ENCODE results near the gene CRYBG3.

CRYBG3 gene

DNA sequence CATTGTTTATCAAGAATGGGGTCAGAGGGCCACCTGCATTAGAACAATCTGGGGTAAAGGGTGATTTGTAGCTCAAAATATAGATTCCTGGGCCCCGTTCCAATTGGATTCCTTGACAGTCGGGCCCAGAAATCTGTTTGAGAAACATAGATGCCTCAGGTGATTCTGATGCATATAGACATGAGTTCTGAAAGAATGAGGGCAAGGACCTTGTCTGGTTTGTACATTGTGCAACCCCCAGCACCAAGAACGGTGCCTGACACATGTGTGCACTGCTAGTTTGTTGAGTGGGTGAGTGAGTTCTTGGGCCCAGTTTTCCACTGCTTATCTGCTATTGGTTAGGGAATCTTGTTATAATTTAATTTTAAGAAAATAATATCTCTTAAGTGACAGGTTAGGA, 16.6 kb downstream of the CRYBG3 start:
- no peak for DNase-seq (ENCODE audit: low read depth in 2 of 2)

GRCh38 chr3:97839944-97840343, 18.1 kb downstream of the CRYBG3 start:
- no peak for DNase-seq (ENCODE audit: low read depth in 2 of 2)

GRCh38 chr3:97841304-97841703, 19.5 kb downstream of the CRYBG3 start:
- no peak for DNase-seq (ENCODE audit: low read depth in 2 of 2)

DNA sequence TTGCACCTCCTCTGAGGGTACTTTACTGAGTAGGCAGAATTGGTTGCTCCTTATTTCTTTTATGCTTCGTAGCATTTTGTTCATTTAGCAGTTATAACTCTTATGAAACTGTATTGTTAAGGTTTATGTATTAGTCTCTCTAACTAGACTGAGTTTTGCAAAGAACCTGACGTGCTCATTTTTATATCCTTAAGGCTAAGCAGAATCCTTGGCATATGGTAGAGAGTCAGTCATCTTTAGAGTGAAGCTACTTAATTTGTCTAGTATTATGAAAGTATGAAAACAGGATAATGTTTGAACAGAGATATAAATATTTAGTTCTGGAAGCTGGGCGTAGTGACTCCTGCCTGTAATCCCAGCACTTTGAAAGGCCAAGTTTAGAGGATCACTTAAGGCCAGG, 20.1 kb downstream of the CRYBG3 start:
- no peak for DNase-seq (ENCODE audit: low read depth in 2 of 2)

DNA sequence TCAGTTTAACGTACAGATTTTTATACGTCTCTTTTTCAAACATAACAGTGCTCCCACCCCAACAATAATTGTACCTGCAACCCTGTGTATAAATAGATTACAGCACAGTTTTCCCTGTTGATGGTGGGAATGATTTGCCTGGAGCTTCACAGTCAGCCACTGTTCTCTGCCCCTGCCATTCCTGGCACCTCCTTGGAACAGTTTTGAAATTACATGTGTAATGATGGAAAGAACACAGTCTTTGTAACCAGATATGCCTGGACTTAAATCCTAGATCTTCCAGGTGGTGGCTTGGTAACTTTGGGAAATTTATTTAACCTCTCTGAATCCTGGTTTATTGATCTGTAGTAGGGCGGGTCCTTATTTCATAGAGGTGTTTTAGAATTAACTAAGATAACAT, 27.0 kb downstream of the CRYBG3 start:
- no peak for DNase-seq (ENCODE audit: low read depth in 2 of 2)

GRCh38 chr3:97857401-97857800, 35.6 kb downstream of the CRYBG3 start:
- DNase-seq (ENCODE audit: low read depth in 2 of 2) = no peak

DNA sequence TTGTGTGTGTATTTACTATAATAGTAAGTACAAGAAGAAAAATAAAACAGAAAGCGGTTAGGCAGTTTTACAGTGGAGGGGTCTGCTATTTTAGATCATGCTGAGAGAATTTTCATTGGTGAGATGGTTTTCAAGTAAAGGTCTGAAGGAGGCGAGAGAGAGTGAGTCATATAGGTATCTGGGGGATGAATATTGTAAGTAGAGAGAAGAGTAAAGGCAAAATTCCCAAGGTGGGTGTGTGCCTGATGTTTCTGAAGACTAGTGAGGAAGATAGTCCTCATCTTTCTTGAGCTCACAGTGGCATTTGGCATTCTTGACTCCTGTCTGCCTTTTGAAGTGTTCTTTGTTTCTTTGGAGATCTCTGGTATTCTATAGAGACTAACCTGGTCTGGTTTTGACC, 38.6 kb downstream of the CRYBG3 start:
- DNase-seq (ENCODE audit: low read depth in 2 of 2) = no peak

DNA sequence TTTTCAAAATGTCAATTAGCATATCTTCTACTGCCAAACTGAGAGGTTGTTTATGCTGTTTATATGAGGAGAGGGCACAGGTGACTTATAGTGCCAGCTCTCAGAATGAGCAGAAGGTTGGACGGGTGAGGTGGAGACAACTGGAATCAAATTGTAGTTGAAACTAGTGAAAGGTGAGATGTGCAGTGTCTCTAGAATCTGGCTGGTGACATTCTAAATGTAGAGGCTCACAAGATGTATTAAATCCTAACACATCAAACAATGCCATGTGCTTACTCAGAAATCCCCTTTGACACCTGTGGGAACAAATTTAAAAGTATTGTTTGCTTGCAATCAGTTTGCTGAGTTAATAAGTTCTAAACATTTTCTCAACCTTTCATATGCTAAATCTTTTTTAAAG, 40.8 kb downstream of the CRYBG3 start:
- DNase-seq (ENCODE audit: low read depth in 2 of 2) = no peak

- DNase-seq (ENCODE audit: low read depth in 2 of 2) = no peak
Observed at GRCh38 chr3:97863031-97863430, 41.2 kb downstream of the CRYBG3 start.

DNA sequence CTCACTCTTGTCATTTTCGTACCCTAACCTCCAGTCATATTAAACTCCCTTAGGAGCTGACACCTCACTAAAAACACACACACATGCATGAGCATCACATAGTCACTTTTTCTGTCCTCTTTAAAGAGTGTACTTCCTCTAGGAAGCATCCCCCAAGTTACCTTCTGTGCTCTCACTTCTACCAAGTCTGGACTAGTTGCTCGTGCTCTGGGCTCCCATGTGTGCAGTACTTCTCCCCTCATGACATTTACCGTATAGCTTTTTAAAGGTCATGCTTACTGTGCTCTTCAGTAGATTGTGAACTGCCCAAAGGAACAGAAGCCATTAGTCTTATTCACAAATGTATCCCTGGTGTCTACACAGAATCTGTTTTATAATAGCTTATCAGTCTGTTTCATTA, 42.0 kb downstream of the CRYBG3 start:
- no peak for DNase-seq (ENCODE audit: low read depth in 2 of 2)

GRCh38 chr3:97871186-97871585, 49.4 kb downstream of the CRYBG3 start:
- DNase-seq (ENCODE audit: low read depth in 2 of 2) = no peak

- DNase-seq (ENCODE audit: low read depth in 2 of 2) = peak in 1 of 2 experiments; percentile 6
Observed at GRCh38 chr3:97871801-97872524, 50.2 kb downstream of the CRYBG3 start.

DNA sequence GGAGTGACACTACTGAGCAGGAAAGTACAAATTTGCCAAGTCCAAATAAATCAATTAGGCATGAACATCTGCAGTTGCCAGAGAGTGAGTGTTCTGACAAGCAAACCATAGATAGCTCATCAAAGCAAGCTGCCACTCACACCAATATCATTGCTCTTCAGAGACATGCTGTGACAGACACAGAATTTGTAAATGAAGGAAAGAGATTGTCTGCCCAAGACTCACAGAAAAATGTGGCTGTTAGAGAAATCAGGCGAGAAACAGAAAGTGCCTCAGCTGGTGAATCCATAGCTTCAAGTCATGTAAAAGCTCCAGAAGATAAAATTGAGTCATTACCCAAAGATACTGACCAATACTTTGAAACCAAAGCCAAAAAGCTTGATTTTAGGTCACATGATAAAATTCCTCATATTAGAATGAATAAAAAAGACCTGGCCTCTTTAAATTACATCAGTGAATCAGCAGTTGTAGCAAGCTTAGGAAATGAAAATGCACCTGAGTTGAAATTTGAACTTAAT, 50.8 kb downstream of the CRYBG3 start:
- no peak for DNase-seq (ENCODE audit: low read depth in 2 of 2)

- no peak for DNase-seq (ENCODE audit: low read depth in 2 of 2)
Observed at GRCh38 chr3:97880267-97880666, 58.5 kb downstream of the CRYBG3 start.

DNA sequence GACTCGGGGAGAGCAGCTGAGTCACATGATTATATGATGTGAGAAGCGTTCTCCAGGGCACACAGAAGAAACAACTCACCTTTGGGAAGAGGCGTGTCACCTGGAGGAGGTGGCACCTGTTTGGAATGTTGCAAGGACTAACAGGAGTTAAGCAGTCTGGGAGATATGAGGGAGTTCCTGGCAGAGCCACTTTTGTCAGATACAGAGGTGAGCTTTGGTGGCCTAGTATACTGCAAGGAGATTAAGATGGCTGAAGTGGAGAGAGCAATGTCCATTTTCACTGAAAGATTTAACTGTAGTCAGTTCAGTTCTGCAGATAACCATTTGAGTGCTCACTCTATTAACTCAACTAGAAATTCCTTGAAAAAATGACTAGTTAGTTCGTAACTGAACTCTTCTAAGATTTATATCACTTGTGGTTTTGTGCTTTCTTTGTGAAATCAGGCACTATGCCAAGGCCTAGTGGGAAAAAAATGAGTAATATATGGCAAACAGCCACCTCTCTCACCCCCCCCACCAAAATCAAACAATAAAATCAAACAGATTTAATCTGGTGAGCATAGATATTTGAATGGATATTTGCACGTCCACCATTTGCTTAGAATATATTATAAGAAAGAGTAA, 61.3 kb downstream of the CRYBG3 start:
- no peak for DNase-seq (ENCODE audit: low read depth in 2 of 2)

DNA sequence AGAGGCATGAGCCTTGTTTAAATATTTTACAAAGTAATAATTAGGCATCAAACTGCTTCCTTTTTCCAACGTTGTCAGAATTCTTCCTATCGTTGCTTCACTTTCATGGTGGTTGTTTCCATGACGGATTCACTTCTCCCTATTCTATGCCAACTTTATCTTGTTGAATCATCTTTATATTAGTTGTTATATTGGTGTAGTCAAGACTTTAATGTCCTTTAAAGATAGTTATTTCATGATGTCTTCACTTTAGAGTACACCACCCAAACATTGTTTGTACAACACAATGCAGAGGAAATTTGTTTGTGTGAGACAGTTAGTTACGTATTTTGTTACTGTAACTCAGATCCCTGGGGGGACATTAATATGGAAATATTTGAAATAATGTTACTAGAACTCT, 61.9 kb downstream of the CRYBG3 start:
- no peak for DNase-seq (ENCODE audit: low read depth in 2 of 2)

DNA sequence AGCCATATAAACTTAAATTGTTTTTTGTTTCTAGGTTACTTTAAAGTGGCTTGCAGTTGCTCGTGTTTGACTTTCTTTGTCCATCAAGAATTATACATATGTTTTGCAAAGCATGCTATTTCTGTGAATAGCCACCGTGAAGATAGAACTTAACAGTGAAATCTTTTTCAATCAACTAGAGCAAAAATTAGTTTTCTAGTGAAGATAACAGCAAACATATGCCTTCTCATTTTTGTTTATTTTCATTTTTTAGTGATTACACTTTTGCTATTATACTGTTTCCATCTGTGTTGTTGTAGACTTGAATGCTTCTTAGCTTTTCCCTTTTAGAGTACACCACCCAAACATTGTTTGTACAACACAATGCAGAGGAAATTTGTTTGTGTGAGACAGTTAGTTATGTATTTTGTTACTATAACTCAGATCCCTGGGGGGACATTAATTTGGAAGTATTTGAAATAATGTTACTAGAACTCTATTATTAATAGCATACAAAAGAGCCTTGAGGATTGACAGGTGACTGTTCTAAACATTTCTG, 62.8 kb downstream of the CRYBG3 start:
- DNase-seq (ENCODE audit: low read depth in 2 of 2) = no peak

- DNase-seq (ENCODE audit: low read depth in 2 of 2) = no peak
Observed at GRCh38 chr3:97885931-97886824, 64.4 kb downstream of the CRYBG3 start.

- DNase-seq (ENCODE audit: low read depth in 2 of 2) = no peak
Observed at GRCh38 chr3:97889814-97890213, 68.0 kb downstream of the CRYBG3 start.

DNA sequence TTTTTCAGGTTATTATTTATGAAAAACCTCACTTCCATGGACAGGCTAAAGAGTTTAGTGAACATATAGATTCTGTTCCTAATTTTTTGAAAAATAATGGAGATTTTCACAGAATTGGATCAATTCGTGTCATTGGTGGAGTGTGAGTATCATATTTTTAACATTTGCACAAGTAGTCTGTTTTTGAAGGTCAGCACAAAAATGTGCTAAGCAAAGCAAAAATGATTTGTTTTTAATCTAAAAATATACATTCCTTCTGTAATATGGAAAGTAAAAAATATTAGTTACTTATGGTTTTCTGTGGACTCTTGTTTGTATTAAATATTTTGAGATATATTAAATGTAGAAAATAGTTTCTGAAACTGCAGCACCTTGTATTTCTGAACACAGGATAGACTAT, 71.0 kb downstream of the CRYBG3 start:
- no peak for DNase-seq (ENCODE audit: low read depth in 2 of 2)

GRCh38 chr3:97895216-97895615, 73.4 kb downstream of the CRYBG3 start:
- no peak for DNase-seq (ENCODE audit: low read depth in 2 of 2)

- no peak for DNase-seq (ENCODE audit: low read depth in 2 of 2)
Observed at GRCh38 chr3:97896129-97896528, 74.3 kb downstream of the CRYBG3 start.
